HCT116 (cell line): Measurements from ENCODE around the gene RBM15B.

ENCODE experiments used
- CTCF ChIP-seq, 3 experiments: fragments of 200-600 bp in 1 of 3; sonication (generic) in 1 of 3; IDR thresholded peaks in 2 of 3; conservative IDR thresholded peaks in 1 of 3; 2 replicates each; pipeline ENCODE4 v1.5.1; 2012 to 2017; ENCODE audit warnings: low read depth in 2 of 3, low read length in 2 of 3, antibody characterized with exemption in 1 of 3, borderline replicate concordance in 1 of 3, control low read depth in 1 of 3, mild to moderate bottlenecking in 1 of 3, mixed read lengths in 1 of 3, mixed run types in 1 of 3, moderate library complexity in 1 of 3; ENCODE audit not compliant: insufficient read depth in 1 of 3
- SIN3A ChIP-seq: IDR thresholded peaks from 2 replicates; pipeline ENCODE4 v1.6.1; 2012; ENCODE audit warnings: low read depth
- YY1 ChIP-seq: IDR thresholded peaks from 2 replicates; pipeline ENCODE4 v1.6.1; 2011; ENCODE audit warnings: low read length, low read depth, moderate library complexity, mild to moderate bottlenecking; ENCODE audit not compliant: insufficient replicate concordance; ENCODE audit errors: extremely low read depth
- ZFX ChIP-seq: fragments of 450-650 bp; IDR thresholded peaks from 2 replicates; pipeline ENCODE4 v1.6.1; 2017

GRCh38 chr3:51375136-51375535, 15.9 kb upstream of the RBM15B start:
- TF ChIP-seq SIN3A, result no peak
- TF ChIP-seq CTCF (IDR thresholded peaks at IDR 0.05 in 2 of 3, conservative IDR thresholded peaks at IDR 0.05 in 1 of 3; ENCODE audit: borderline replicate concordance in 1 of 3, insufficient read depth in 1 of 3, low read depth in 2 of 3, low read length in 2 of 3), result no peak
- TF ChIP-seq YY1, result no peak
- TF ChIP-seq ZFX, result no peak
